Hematopoietic multipotent progenitor cell treated with erythropoietin and hydrocortisone succinate and interleukin-3 and kit ligand, for 17 days (in vitro differentiated cells): Measurements from ENCODE around the gene SEPTIN2.
"Not testable (repeated sequence)": the region's sequence is repeated elsewhere in the genome, so short reads cannot be mapped to it uniquely, and the experiment has no call there.

Experiments
- DNase-seq: peaks from one replicate; pipeline ENCODE4 v3.0.0-alpha.2; 2015; ENCODE audit warnings: low spot score

Gene SEPTIN2

GRCh38 chr2:241350878-241351639 is 35.3 kb downstream of the SEPTIN2 start:
- no peak for DNase-seq

GRCh38 chr2:241351640-241352031 is 35.9 kb downstream of the SEPTIN2 start:
- no peak for DNase-seq

DNA sequence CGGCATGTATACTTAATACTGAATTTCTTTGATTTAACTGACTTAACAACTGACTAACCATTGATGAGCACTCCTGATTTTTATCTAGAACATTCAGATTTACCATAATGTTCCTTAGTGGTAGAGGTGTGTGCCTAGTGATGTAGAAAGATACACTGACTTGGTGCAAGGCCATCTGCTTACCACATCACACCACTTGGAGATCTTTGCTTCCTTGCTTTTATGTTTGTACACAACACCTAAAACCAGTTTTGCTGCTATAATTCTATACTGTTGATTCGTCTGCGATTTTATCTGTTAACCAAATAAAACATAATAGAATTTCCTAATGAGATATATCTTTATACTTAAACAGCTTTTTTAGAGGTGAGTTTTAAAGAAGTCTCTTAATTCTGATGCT is 36.5 kb downstream of the SEPTIN2 start:
- no peak for DNase-seq

GRCh38 chr2:241354668-241355658 is 39.2 kb downstream of the SEPTIN2 start:
- DNase-seq = peak; percentile 91

GRCh38 chr2:241355983-241356870 is 40.5 kb downstream of the SEPTIN2 start, which contains the start of gene FARP2:
Gene FARP2, plus strand, starts transcription at chr2:241356285. Its CDS starts 16,823 bp downstream, at chr2:241373108.
- DNase-seq = peak; percentile 100

- DNase-seq = no peak
Measured at GRCh38 chr2:241356871-241357260, 41.1 kb downstream of the SEPTIN2 start.

GRCh38 chr2:241357531-241357930 is 41.8 kb downstream of the SEPTIN2 start:
- peak; percentile 18 for DNase-seq

- DNase-seq = no peak
Measured at GRCh38 chr2:241358470-241358869, 42.7 kb downstream of the SEPTIN2 start.

GRCh38 chr2:241359481-241360045 is 43.8 kb downstream of the SEPTIN2 start:
- DNase-seq = no peak

DNA sequence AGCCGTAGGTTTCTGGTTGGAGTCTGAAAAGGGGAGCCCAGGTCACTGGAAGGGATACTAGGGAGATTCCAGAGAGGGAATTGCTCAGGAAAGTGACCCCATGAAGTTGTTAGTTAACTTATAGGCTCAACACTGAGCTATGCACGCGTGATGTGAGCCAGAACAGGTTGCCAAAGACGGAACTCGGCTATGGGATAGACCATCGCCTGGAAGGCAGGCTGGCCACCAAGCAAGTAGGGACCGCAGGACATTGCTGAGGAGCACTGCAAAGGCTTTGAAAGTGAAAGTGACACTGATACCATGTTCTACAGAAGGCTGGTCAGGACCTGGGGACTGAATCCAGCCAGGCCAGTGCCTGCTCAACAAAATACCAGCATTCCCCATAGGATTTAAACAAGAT is 47.7 kb downstream of the SEPTIN2 start:
- DNase-seq = no peak

- DNase-seq = no peak
Measured at GRCh38 chr2:241364781-241365180, 49.1 kb downstream of the SEPTIN2 start.

GRCh38 chr2:241366678-241367077 is 51.0 kb downstream of the SEPTIN2 start:
- no peak for DNase-seq

GRCh38 chr2:241368643-241369042 is 52.9 kb downstream of the SEPTIN2 start:
- no peak for DNase-seq

DNA sequence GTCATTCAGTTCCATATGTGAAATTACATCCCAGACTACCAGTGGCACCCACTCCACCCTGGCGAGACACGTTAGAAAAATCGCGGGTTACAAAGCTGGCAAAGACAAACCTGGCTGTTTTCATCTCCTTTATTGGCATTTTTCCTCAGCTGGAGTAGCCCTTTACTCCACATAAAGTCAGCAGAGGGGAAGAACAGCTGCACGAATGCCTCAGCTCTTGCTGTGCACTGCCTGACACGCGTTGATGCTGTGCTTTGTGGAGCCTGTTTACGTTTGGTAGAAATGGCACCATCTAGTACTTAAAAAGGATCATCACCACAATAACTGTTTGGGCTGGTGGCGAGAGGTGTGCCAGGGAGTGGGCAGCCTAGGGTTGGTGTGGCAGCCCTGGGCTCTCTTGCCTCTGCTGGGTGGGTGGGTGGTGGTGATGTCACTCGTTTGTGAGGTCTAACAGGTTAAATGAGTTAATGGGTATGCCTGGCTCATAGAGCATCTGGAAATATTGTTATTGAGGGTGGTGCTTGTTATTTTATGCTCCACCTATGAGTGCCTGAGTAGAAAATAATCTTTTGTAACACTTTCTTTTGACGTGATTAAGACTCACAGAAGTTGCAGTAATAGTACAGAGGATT is 56.8 kb downstream of the SEPTIN2 start:
- DNase-seq = no peak

GRCh38 chr2:241373446-241373845 is 57.7 kb downstream of the SEPTIN2 start:
- no peak for DNase-seq

DNA sequence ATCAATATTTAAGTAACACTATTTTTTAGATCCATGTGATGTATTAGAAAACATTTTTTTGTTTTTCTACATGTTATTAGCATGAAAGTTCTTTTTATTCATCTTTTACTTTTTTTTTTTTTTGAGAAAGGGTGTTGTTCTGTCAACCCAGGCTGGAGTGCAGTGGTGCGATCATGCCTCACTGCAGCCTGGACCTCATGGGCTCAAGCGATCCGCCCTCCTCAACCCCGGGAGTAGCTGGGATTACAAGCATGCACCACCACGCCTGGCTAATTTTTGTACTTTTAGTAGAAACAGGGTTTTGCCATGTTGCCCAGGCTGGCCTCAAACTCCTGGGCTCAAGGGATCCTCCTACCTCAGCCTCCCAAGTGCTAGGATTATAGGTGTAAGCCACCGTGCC is 58.2 kb downstream of the SEPTIN2 start:
- DNase-seq = not testable (repeated sequence)

DNA sequence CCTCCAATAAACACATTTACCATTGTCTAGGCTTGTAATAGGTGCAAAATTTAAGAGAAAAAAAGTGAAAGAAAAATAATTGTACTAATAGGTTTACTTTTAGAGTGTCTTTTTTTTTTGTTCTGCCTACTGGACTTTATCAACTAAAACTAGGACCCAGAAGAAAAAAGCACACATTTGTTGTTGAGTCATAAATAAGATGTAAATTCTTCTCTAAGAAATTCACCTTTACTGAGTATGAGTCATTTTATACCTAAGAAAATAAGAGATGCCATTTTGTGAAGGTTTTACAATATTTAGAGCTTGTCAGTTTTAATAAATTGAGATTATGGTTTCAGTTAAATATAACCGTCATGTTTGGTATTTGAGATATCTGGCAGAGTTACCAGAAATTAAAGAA is 59.6 kb downstream of the SEPTIN2 start:
- DNase-seq = no peak

GRCh38 chr2:241376808-241377207 is 61.1 kb downstream of the SEPTIN2 start:
- no peak for DNase-seq

DNA sequence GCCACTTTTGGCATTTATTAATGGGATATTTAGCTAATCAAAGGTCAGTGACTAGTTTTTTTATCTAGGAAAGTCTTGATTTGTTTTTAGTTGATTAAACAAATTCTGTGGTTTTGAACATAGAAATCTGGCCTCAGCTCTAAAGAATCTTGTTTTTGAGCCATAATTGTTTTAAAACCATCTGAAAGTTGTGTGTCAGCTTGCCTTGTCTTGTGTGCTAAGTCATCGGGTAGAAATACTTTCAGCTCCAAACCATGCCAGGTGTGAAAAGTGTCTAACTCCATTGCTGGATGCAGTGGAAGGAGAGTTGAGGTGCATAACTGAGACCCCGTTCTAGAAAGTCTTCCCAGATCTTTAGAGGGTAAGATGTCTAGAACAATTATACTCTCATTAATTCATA is 63.1 kb downstream of the SEPTIN2 start:
- DNase-seq = no peak

DNA sequence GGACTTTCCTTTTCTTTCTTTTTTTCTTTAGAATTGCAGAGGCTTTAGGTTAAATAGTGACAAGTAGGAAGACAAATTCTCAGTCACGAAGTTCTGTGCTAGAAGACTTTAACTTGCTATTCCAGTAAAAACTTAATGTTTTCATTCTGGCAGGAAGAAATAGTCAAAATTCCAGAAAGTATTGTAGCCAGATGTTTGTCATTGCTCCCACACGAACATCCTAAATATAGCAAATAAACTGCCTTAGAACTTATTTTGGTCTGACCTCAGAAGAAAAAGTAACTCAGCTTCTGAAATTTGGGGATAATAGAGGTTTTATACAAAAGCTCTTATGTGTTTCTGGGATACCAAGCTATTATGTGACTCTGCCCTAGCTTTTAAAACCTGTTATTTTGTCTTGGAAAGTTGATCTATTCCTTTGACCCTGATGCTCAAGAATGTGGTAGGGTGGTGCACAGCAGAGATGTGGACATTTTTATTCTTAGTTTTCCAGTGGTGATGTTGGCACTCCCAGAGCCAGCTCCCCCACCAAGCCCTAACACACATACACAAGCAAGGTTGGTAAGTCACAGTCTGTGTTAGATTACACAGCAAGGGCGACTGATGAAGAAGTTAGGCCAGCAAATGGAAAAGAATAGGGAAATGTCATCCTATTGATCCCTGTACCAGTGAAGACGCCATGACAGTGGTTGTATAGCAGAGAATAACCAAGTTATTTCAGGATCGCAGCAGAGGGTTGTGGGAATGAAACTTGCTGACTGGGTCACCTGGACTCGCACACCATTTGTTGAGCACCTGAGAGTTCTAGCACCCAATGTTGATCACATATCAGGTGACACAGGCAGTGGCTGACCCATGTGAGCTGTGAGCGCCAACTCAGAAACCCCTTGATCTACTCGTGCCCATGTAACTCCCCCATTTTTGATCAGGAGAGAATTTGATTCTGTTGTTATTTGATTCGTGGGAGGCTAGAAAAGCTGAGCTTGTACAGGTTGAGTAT is 64.1 kb downstream of the SEPTIN2 start:
- no peak for DNase-seq
